HG02642 (cell line): ENCODE measurements around the gene CR1L.

Experiments used
- ATAC-seq: cut with Tn5 transposase; IDR thresholded peaks from one replicate; pipeline ENCODE4 v1.9.1; 2021; ENCODE audit warnings: mild to moderate bottlenecking; ENCODE audit not compliant: unreplicated experiment, poor library complexity

The CR1L gene

DNA sequence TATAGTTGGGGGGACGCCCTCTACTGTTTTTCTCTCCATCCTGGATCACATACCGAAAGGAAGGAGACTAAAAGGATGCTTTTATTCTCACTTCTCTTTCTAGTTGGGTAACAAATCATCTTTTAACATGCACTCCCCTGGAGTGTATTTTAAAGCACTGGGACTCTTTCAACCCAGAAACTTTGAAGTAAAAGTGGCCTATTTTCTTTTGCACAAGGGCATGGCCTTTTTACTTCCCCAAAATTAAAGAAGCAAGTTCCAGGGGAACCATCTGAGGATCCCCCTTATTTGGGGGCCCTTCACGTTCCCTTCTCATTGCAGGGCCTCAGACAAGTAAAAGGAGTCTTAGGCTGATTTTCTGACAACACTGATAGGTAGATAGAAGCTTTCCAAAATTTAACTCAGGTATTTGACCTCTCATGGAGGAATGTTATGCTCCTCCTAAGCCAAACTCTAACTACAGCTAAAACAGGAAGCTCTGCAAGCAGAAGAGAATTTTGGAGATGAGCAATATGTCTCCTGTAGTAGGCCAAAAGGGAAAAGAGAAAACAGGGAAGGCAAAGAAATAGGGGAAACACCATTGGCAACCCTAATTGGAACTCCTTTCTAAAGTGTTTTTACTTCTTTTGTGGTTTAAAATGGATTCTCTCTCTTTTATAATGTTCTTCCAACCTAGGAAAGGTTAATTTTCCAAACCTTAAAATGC is 98.1 kb downstream of the CR1L start:
- ATAC-seq = no peak

GRCh38 chr1:207744000-207744534 is 99.1 kb downstream of the CR1L start:
- ATAC-seq = no peak

GRCh38 chr1:207745285-207745684 is 100.4 kb downstream of the CR1L start:
- ATAC-seq = no peak

DNA sequence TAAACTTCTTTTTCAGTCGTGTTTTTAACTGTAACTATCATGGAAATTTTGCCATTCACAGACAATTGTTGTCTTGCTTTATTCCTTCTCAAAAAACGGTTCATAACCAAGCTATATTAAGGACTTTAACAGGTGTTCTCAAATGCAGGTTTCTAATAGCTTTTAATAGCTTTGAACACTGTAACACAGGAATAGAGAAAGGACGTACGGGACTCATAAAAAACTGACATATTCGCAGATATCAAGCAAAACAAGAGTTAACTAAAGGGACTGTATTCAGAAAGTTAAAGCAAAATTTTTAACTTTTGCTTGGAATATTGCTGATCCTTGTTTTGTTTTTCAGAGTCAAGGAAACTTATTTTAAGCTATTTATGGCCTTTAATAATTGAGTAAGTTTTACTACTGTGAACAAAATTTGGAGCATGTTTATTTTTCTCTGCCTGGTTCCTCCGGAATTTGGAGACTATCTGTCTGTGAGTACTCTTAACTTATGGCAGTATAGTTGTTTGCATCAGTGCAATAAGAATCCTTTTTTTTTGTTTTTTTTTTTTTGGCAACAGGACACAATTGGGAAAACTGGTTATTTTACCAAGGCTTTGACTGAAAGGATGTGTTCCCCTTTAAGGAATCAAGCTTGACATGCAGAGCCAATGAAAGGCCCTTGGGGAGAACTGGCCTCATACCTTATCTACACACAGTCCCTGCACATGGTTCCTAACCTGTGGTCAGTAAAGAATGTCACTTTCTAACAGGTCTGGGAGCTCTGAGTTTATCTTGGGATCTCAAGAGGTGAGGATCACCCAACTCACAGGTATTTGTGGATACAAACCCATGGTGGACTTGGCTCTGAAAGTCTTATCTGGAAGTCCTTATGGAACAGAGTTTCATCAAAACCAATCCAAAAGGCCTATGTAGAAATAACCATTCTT is 101.2 kb downstream of the CR1L start:
- no peak for ATAC-seq

- ATAC-seq = no peak
Measured at GRCh38 chr1:207747627-207748492, 102.9 kb downstream of the CR1L start.

DNA sequence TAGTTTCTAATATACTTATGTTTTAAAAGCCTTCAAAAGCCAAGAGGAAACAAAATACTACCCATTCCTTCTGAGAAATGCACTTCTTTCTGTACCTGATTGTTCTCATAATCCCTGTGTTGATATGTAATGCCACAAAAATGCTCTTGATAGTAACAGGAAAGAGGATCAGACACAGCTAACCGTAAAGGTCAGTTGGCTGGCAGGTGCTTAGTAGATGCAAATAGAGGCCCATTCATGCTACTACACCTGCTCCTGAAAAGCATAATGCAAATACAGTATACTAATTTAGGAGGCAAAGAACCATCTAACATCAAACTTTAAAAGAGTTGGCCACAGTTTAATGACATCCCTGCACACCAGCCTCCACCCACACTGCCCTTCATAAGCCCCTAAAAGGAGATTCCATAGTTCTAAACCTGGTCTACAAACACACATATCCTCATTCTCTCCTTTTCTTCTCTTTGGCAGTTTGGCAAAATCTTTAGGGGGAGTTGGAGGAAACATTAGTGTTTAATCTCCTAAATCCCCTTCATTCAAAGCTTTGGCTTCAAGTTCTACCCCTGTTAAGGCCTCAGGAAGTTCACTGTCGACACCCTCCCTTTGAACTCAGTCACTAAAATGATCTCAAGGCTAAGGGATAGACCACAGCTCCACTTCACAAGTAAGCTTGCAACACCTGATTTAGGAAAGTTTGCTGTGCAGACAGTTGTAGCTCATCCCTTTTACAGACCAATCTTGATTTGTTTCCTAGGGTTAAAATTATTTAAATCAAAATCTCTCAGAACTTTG is 104.0 kb downstream of the CR1L start:
- no peak for ATAC-seq

DNA sequence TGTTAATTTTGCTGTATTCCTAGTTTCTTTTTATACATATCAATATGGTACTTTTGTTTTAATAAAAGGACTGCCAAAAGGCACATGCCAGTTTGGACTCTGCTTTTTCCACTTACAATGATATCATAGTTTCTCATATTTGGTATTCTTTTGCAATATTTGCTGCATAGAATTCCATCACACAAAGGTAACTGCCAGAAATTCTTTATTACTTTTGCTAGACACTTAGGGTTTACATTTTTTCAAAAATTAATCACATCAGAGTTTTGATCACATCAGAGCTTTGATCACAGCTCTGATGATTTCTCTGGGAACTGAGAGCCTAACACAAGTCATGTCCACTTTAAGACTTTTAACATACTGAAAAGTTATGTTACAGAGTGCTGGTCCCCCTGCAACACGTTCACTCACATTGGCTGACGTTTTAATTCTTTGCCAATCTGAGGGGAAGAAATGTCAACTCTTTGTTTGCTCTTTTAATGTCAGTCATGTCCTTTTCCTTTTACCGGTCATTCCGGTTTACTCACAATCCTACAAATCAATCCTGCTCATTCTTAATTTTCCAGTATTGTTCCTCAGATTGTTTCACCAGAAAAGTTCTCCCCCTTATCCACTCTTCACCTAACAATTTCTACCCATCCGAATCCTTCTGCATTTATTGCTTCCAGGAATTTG is 105.8 kb downstream of the CR1L start:
- no peak for ATAC-seq

- ATAC-seq = peak; percentile 0
Measured at GRCh38 chr1:207751463-207751789, 106.5 kb downstream of the CR1L start.

- ATAC-seq = peak; percentile 96
Measured at GRCh38 chr1:207751790-207752455, 107.0 kb downstream of the CR1L start, which contains the start of gene CD46. Gene CD46, plus strand, starts transcription at chr1:207752054. Its CDS starts 159 bp downstream, at chr1:207752213.

DNA sequence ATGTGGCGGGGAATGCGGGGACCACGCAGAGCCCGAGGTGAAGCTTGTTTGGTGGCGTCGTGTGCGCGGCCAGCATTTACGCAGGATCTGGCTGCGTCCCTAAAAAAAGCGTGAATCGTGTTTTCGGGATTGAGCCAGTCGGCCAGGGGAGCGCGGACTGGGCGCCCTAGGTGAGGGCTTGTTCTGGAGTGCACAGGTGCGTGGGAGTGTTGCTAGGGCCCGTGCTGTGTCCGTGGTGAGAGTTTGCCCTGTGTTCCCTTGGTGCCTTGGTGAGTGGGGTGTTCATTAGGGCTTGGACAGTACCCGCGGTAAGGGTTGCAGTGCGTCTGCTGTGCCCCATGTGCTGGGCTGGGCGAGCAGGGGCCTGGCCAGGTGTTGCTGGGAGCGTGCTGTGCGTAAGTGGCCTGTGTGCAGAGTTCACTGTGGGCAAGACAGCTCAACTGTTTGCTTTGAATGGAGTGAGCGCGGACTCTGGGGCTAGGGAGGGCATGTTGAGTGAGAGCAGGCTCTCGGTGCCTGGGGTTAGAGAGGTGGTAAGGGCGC is 107.6 kb downstream of the CR1L start:
- peak; percentile 32 for ATAC-seq

GRCh38 chr1:207753611-207754010 is 108.7 kb downstream of the CR1L start:
- no peak for ATAC-seq

DNA sequence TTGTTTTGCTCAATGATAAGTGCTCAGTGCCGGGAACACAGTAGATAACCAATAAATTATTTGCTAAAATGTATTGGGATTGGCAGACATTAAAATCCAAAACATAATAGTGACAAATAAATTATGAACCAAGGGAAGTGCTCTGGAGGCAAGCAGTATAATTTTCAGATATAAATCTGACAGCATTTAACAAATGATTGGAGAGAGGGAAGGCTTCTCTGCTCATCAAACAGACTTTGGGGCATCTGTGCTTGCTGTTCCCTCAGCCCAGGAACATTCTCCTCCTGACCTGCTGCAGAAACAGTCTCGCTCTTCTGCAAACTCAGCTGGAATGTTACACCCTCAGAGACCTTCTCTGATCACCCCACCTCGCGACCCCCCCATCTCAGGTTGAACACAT is 109.1 kb downstream of the CR1L start:
- ATAC-seq = no peak

GRCh38 chr1:207754974-207755700 is 110.2 kb downstream of the CR1L start:
- no peak for ATAC-seq

DNA sequence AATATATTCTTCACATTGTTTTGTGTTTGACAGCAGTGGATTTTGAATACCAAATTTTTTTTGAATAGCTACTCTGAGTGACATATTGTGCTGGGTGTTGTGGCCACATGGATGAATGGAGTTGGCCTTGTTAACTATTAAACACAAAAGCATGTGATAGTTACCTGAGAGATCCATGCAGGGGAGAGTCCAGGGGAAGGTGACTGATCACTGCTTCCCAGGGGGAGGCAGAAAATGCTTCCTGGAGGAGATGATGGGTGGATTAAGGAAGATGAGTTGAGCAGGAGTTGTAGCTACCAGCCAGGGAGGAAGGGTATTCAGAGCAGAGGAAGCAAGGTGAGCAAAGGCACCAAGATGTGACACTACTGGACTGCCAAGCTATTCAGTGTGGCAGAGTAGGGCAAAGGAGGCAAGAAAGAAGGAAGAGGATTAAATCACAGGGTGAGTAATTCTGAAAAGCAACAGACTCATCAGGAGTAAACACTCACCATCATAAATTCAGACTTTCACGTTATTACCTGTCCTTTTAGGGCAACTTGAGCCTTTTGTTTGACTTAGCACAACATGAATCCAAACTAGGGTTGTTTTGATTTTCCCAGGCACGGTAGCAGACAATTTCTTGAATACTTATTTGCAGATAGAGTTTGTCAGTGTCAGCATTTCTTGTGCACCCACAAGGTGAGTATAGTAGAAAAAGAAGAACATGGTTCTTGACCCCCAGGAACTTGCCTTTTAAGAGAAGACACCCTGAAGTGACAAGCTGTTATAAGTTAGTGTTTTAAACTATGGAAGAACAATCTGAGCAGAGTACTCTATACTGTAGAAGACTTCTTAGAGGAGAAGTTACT is 111.1 kb downstream of the CR1L start:
- no peak for ATAC-seq

GRCh38 chr1:207762622-207763021 is 117.7 kb downstream of the CR1L start:
- ATAC-seq = no peak

GRCh38 chr1:207763091-207763490 is 118.2 kb downstream of the CR1L start:
- no peak for ATAC-seq

- no peak for ATAC-seq
Measured at GRCh38 chr1:207763972-207764371, 119.0 kb downstream of the CR1L start.
